ENCODE results near the gene CNTN4. TPM values are rescaled to one million over a fixed set of nuclear protein-coding genes. Genes with fewer than 3 reads are reported as not detected.

Gene CNTN4
- total and polyA plus RNA-seq, 4 donors = 29.2 to 88.0 (median 36.1) TPM

DNA sequence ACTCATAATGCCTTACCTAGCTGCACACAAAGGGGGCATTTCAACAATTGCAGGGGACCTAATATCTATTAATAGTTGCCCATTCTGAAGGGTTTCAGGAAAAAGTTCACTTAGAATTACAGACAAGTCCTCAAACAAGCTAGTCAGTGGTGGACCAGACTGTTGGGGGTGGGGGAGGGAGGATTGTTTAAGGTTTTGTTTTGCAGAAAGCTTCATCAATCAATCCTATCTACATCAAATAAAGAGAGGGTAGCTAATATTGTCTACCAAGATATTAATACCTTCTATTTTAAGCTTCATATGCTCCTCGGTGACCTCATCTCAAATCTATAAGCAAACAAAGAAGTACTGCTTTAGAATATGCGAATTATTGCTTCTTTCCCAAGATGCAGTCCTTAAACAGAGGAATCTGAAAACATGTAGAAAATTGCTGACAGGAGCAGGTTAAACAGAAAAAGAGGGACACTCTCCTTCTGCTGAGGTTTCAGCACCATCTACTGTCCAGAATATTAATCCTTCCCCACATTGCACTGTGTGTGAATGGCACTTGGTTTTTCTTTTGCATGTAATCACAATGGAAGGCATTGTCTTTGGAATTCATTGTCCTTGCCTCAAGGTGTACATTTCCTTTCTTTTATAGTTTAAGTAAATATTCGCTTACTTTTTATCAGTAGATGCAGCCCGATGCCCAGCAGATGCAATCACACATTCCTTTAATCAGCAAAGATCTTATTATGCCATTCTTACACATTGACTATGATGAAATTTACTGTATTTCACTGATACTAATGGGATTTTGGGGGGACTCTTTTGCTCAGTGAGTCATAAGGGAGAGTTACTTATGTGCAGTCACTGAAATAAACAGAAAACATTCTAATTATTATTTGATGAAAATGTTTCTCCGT is 916.8 kb downstream of the CNTN4 start:
- no peak overlapping the region for H3K27ac ChIP-seq (ENCODE audit: low read depth, low read length)

DNA sequence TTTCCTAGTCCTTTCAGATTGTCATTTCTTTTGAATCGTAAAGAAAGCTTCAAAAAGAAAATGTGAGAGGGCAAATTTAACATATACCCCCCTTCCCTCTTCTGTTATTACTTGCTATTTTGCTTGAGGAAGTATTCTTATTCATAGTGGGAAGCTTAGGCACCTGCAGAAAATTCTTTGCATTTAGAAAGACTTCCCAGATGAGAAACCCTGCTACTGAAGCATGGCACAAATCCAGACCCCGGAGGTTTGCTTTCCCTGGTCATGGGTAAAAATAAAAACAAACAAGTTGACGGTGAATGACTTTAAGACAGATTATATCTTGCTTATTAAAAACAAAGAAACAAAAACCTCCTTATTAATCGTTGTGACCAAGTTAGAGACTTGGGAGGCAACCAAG is 917.6 kb downstream of the CNTN4 start:
- no CpG with 5 or more reads among the region's 4 CpGs for WGBS (ENCODE audit: insufficient coverage)

More for the DNA sequence above, 916.8 kb downstream of the CNTN4 start:
- Histone ChIP-seq H3K9me3 (ENCODE audit: control insufficient read depth, insufficient read depth, low read length) (no peaks in the 10 kb centered on the region), H3K4me3 (ENCODE audit: low read depth, low read length) (no peak overlapping the region), H3K4me1 (ENCODE audit: control insufficient read depth, insufficient read depth, low read length) (no peaks in the 10 kb centered on the region), H3K27me3 (ENCODE audit: control insufficient read depth, insufficient read depth, low read length) (no peaks in the 10 kb centered on the region), H3K36me3 (ENCODE audit: control insufficient read depth, insufficient read depth, low read length) (no peaks in the 10 kb centered on the region)
- no CpG with 5 or more reads among the region's 5 CpGs for WGBS (ENCODE audit: insufficient coverage)
- peak; percentile 59 to 97 (median 66) for DNase-seq (ENCODE audit: low read depth in 4 of 6, low spot score in 6 of 6)

DNA sequence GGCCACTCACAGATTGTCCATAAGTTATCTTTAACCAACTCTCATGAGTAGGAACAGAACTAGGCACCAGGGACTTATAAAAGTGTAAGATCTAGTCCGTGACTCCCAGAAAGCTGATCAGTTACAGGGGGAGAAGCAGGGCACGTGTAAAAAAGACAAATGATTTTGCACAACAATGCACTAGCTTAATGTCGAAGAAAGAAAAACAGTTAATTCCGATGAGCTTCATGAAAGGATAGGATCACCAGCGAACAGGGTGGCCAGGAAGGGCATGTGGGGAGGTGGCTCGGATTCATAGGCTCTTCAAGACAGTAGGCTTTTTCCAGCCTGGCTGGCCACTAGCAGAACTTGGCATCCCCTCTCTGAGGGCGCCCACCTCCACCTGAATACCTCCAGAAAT is 921.5 kb downstream of the CNTN4 start:
- H3K4me1 ChIP-seq (ENCODE audit: control insufficient read depth, insufficient read depth, low read length) = no peaks in the 10 kb centered on the region
- H3K27ac ChIP-seq (ENCODE audit: low read depth, low read length) = no peak overlapping the region
- no peak for DNase-seq (ENCODE audit: low read depth in 4 of 6, low spot score in 6 of 6)
- H3K27me3 ChIP-seq (ENCODE audit: control insufficient read depth, insufficient read depth, low read length) = no peaks in the 10 kb centered on the region
- 77% methylated on average over 7 of the region's 7 CpGs for WGBS (ENCODE audit: insufficient coverage)
- no peaks in the 10 kb centered on the region for H3K36me3 ChIP-seq (ENCODE audit: control insufficient read depth, insufficient read depth, low read length)
- H3K9me3 ChIP-seq (ENCODE audit: control insufficient read depth, insufficient read depth, low read length) = no peaks in the 10 kb centered on the region
- H3K4me3 ChIP-seq (ENCODE audit: low read depth, low read length) = no peak overlapping the region

More for the DNA sequence above, 917.6 kb downstream of the CNTN4 start:
- no peaks in the 10 kb centered on the region for H3K9me3 ChIP-seq (ENCODE audit: control insufficient read depth, insufficient read depth, low read length)
- no peaks in the 10 kb centered on the region for H3K36me3 ChIP-seq (ENCODE audit: control insufficient read depth, insufficient read depth, low read length)
- no peak overlapping the region for H3K27ac ChIP-seq (ENCODE audit: low read depth, low read length)
- no peak overlapping the region for H3K4me3 ChIP-seq (ENCODE audit: low read depth, low read length)
- no peaks in the 10 kb centered on the region for H3K27me3 ChIP-seq (ENCODE audit: control insufficient read depth, insufficient read depth, low read length)
- DNase-seq (ENCODE audit: low read depth in 4 of 6, low spot score in 6 of 6) = peak in 1 of 6 donors; percentile 54
- H3K4me1 ChIP-seq (ENCODE audit: control insufficient read depth, insufficient read depth, low read length) = no peaks in the 10 kb centered on the region

DNA sequence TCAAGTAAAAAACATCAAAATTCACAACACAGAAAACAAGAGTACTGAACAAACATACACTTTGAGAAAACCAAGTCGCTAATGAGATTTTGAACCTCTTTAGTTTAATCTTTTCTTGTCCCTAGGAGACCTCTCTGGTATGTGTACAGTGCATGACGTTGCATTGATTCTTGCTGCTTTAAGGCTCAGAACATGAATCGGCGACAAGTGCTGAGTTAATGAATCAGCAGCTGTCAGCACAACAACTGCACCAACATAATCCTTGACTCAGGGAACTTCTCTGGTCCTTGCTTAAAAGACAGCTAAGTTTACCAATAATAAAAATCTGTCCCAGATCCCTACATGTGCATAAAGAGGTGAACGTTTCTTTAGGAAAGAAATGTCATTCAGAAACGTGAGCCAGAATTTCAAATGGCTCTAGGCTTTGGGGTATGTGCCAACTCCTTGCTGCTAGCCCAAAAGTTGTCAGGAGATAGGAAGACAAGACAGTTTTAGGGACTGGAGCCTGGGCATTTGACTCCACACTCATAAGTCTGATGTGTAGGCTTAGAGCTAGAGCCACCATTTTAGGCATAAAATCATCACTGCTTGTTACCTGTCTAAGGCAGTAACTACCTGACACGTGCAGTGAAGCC is 924.6 kb downstream of the CNTN4 start:
- Histone ChIP-seq H3K9me3 (ENCODE audit: control insufficient read depth, insufficient read depth, low read length) (no peaks in the 10 kb centered on the region), H3K27ac (ENCODE audit: low read depth, low read length) (no peak overlapping the region), H3K4me3 (ENCODE audit: low read depth, low read length) (no peak overlapping the region), H3K36me3 (ENCODE audit: control insufficient read depth, insufficient read depth, low read length) (no peaks in the 10 kb centered on the region), H3K27me3 (ENCODE audit: control insufficient read depth, insufficient read depth, low read length) (no peaks in the 10 kb centered on the region), H3K4me1 (ENCODE audit: control insufficient read depth, insufficient read depth, low read length) (no peaks in the 10 kb centered on the region)
- DNase-seq (ENCODE audit: low read depth in 4 of 6, low spot score in 6 of 6) = peak in 2 of 6 donors; percentile 68 to 70
- 5% methylated on average over 4 of the region's 7 CpGs for WGBS (ENCODE audit: insufficient coverage)

DNA sequence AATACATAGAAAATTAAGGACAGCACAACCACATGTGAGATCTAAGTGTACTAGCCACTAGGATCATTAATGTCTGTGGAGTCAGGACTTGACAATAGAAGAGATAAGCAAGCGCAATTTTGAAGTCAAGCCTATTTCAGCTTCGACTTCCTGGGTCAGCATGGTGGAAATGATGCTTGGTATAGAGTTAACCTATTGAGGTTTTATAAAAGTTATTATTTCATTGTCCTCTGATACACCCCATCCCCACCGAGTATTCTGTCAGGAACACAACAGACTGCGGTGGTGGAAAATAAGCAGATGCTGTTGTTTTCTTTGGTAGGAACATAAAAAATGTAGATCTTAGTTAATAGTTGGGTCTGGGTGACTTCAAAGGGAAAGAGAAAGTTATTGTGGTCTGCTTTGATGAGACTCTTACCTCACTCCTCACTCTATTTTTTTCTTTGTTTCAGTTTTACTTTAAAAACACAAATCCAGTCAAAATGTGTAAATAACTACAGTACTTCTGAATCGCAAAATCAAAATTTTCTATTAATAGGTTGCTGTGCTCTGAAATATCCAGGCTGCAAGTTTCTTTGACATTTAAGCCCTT is 929.4 kb downstream of the CNTN4 start:
- WGBS (ENCODE audit: insufficient coverage) = 80% methylated on average over 1 of the region's 5 CpGs
- no peaks in the 10 kb centered on the region for H3K27me3 ChIP-seq (ENCODE audit: control insufficient read depth, insufficient read depth, low read length)
- H3K27ac ChIP-seq (ENCODE audit: low read depth, low read length) = no peak overlapping the region
- H3K9me3 ChIP-seq (ENCODE audit: control insufficient read depth, insufficient read depth, low read length) = no peaks in the 10 kb centered on the region
- no peaks in the 10 kb centered on the region for H3K36me3 ChIP-seq (ENCODE audit: control insufficient read depth, insufficient read depth, low read length)
- H3K4me1 ChIP-seq (ENCODE audit: control insufficient read depth, insufficient read depth, low read length) = no peaks in the 10 kb centered on the region
- no peak for DNase-seq (ENCODE audit: low read depth in 4 of 6, low spot score in 6 of 6)
- H3K4me3 ChIP-seq (ENCODE audit: low read depth, low read length) = no peak overlapping the region

DNA sequence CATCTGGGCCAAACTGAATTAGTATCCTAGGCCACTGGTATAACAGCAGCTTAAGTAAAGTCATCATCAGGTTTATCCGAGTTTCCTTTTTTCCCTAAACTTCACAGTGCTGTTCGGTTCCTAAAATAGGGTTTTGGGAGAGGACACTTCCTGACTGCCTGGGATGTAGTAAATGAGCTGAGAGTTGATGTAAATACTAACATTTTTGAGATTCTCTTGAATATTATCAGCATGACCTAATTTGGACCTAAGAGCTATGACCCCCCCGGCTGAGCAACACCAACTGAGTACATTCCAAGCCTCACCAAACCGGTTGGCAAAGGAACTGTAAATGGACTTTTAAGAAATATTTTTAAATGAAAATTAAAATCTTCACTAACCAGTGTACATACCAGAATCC is 932.7 kb downstream of the CNTN4 start:
- Histone ChIP-seq H3K36me3 (ENCODE audit: control insufficient read depth, insufficient read depth, low read length) (no peaks in the 10 kb centered on the region), H3K27ac (ENCODE audit: low read depth, low read length) (no peak overlapping the region), H3K27me3 (ENCODE audit: control insufficient read depth, insufficient read depth, low read length) (no peaks in the 10 kb centered on the region), H3K4me1 (ENCODE audit: control insufficient read depth, insufficient read depth, low read length) (no peaks in the 10 kb centered on the region), H3K9me3 (ENCODE audit: control insufficient read depth, insufficient read depth, low read length) (no peaks in the 10 kb centered on the region), H3K4me3 (ENCODE audit: low read depth, low read length) (no peak overlapping the region)
- whole genome bisulfite sequencing (ENCODE audit: insufficient coverage) = no CpG with 5 or more reads among the region's 4 CpGs
- no peak for DNase-seq (ENCODE audit: low read depth in 4 of 6, low spot score in 6 of 6)

DNA sequence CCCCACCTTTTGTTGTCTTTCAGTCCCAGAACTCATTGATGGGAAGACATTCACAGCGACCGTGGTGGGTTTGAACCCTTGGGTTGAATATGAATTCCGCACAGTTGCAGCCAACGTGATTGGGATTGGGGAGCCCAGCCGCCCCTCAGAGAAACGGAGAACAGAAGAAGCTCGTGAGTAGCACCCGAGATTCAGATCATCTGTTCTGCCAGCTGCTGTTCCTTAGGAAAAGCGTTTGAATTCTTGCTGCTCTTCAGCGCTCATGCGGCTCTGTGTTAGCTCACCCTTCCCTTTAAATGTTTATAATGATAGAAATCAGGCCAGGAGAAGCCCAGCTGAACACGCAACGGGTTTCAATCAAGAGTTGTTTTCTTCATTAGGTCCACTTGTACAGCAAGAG is 938.5 kb downstream of the CNTN4 start:
- no peaks in the 10 kb centered on the region for H3K4me1 ChIP-seq (ENCODE audit: control insufficient read depth, insufficient read depth, low read length)
- 92% methylated on average over 10 of the region's 13 CpGs for WGBS (ENCODE audit: insufficient coverage)
- no peak overlapping the region for H3K4me3 ChIP-seq (ENCODE audit: low read depth, low read length)
- no peak overlapping the region for H3K27ac ChIP-seq (ENCODE audit: low read depth, low read length)
- H3K9me3 ChIP-seq (ENCODE audit: control insufficient read depth, insufficient read depth, low read length) = no peaks in the 10 kb centered on the region
- H3K36me3 ChIP-seq (ENCODE audit: control insufficient read depth, insufficient read depth, low read length) = peaks cover 3% of the 10 kb centered on the region
- no peaks in the 10 kb centered on the region for H3K27me3 ChIP-seq (ENCODE audit: control insufficient read depth, insufficient read depth, low read length)
- DNase-seq (ENCODE audit: low read depth in 4 of 6, low spot score in 6 of 6) = no peak

DNA sequence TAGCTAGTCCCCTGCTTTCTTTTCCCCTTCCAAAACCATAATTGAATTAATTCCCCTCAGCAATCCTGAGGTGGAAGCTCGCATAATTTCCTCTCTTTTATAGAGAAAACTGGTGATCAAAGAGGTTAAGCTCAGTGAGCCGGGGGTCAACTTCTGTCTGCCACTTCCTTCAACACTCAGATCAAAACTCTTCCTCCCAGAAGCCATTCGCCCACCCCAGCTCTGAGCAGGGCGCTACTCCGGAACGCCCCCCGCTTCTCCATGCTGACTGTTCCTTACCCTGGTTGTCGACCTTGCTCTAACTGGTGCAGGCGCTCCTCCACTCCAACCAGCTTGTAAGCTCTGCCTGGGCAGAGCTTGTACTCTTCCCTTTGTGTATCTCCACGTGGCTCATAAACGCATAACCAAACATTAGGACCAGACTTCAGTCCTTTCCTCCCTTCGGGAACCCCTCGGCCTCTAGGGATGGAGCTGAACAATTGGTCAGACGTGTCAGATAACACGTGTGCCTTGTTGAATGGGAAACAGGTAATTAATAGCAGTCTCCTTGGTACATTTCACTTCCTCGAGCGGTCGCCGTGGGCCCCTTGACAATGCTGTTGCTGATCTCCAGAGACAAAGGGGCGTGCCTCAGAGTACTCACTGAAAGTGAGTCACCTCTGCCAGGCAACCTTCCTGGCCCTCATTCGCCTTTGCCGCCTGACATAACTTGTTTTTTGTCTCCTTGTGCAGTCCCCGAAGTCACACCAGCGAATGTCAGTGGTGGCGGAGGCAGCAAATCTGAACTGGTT is 939.7 kb downstream of the CNTN4 start:
- H3K9me3 ChIP-seq (ENCODE audit: control insufficient read depth, insufficient read depth, low read length) = no peaks in the 10 kb centered on the region
- H3K36me3 ChIP-seq (ENCODE audit: control insufficient read depth, insufficient read depth, low read length) = peaks cover 3% of the 10 kb centered on the region
- 67% methylated on average over 20 of the region's 25 CpGs for WGBS (ENCODE audit: insufficient coverage)
- no peak overlapping the region for H3K4me3 ChIP-seq (ENCODE audit: low read depth, low read length)
- DNase-seq (ENCODE audit: low read depth in 4 of 6, low spot score in 6 of 6) = no peak
- no peaks in the 10 kb centered on the region for H3K27me3 ChIP-seq (ENCODE audit: control insufficient read depth, insufficient read depth, low read length)
- H3K27ac ChIP-seq (ENCODE audit: low read depth, low read length) = no peak overlapping the region
- H3K4me1 ChIP-seq (ENCODE audit: control insufficient read depth, insufficient read depth, low read length) = no peaks in the 10 kb centered on the region

DNA sequence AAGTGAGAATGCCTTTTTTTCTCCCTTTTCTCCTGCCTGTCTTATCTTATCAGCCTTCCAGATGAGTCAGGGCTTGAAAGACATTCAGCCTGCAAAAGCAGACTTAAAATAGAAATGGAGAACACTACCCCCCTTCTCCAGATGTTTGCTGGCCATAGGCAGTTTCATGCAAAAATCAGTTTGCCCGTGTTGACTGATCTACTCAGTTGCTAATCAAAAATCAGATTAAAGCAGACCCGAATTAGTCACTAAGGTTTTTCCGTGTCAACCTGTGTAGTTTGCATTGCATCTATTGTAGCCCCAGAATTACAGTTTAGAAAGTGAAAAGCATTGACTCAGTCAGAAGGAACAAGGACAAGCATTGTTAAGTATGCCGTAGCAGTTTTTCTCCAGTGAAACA is 955.3 kb downstream of the CNTN4 start:
- H3K27ac ChIP-seq (ENCODE audit: low read depth, low read length) = no peak overlapping the region
- WGBS (ENCODE audit: insufficient coverage) = 73% methylated on average over 3 of the region's 4 CpGs
- H3K4me3 ChIP-seq (ENCODE audit: low read depth, low read length) = no peak overlapping the region
- DNase-seq (ENCODE audit: low read depth in 4 of 6, low spot score in 6 of 6) = no peak
- H3K36me3 ChIP-seq (ENCODE audit: control insufficient read depth, insufficient read depth, low read length) = peaks cover 3% of the 10 kb centered on the region
- no peaks in the 10 kb centered on the region for H3K9me3 ChIP-seq (ENCODE audit: control insufficient read depth, insufficient read depth, low read length)
- no peaks in the 10 kb centered on the region for H3K4me1 ChIP-seq (ENCODE audit: control insufficient read depth, insufficient read depth, low read length)
- no peaks in the 10 kb centered on the region for H3K27me3 ChIP-seq (ENCODE audit: control insufficient read depth, insufficient read depth, low read length)
